Cardiac septum (tissue), 1 donor: ENCODE measurements around the gene EPG5. TPM values are rescaled to one million over a fixed set of nuclear protein-coding genes. Genes with fewer than 3 reads are reported as not detected.
"Not testable (repeated sequence)": the region's sequence is repeated elsewhere in the genome, so short reads cannot be mapped to it uniquely, and the experiment has no call there.

Source experiments
- DNase-seq: peaks from one replicate; pipeline ENCODE4 v3.0.0-alpha.2; 2020; ENCODE audit warnings: low spot score
- intact Hi-C: fragments of 100-400 bp; cut with DNase I; formaldehyde crosslinking; loops from one replicate; pipeline ENCODE4 v1.14.0; 2022
- total RNA-seq: library from RNA; stranded (reverse); fragmentation: NEBNext Ultra II Directional; extraction: Animal tissue kit (Norgen Biotek cat#: 25700); gene quantifications from one replicate; pipeline ENCODE4 v1.2.1, GENCODE V29; 2021
- donor health status: DM: no; HTN: no; CAD: no.

EPG5 gene
- total RNA-seq, 1 donor from 2014 or later = 16.7 TPM

- intact Hi-C loops = no loop called here
- DNase-seq = no peak
Observed at GRCh38 chr18:45984546-45985235, 17.6 kb upstream of the EPG5 start.

GRCh38 chr18:45981821-45982220 lies 14.7 kb upstream of the EPG5 start:
- DNase-seq = no peak
- intact Hi-C loops = no loop called here

- intact Hi-C loops = no loop called here
- DNase-seq = no peak
Observed at GRCh38 chr18:45980229-45980628, 13.1 kb upstream of the EPG5 start.

GRCh38 chr18:45978084-45978483 lies 11.0 kb upstream of the EPG5 start:
- intact Hi-C loops = loop anchor here (10.0 kb wide), 1 partner anchor 313 kb away; no protein-coding TSS in a partner anchor
- DNase-seq = no peak

GRCh38 chr18:45976974-45977373 lies 9.8 kb upstream of the EPG5 start:
- DNase-seq = no peak
- intact Hi-C loops = loop anchor here (10.0 kb wide), 1 partner anchor 312 kb away; no protein-coding TSS in a partner anchor

GRCh38 chr18:45976566-45976965 lies 9.4 kb upstream of the EPG5 start:
- intact Hi-C loops = loop anchor here (10.0 kb wide), 1 partner anchor 312 kb away; no protein-coding TSS in a partner anchor
- no peak for DNase-seq

- intact Hi-C loops = loop anchor here (5.0 to 10.0 kb wide), 2 partner anchors 282 to 309 kb away; no protein-coding TSS in a partner anchor
- DNase-seq = no peak
Observed at GRCh38 chr18:45974088-45974536, 7.0 kb upstream of the EPG5 start.

GRCh38 chr18:45964913-45965312 lies 2.2 kb downstream of the EPG5 start:
- intact Hi-C loops = loop anchor here (5.0 kb wide), 1 partner anchor 107 kb away; the partner anchor contains the start of gene PSTPIP2

GRCh38 chr18:45962866-45963265 lies 4.3 kb downstream of the EPG5 start:
- intact Hi-C loops = no loop called here
- DNase-seq = no peak

More at GRCh38 chr18:45964913-45965312, 2.2 kb downstream of the EPG5 start:
- not testable (repeated sequence) for DNase-seq

GRCh38 chr18:45962461-45962860 lies 4.7 kb downstream of the EPG5 start:
- intact Hi-C loops = no loop called here
- DNase-seq = no peak

- intact Hi-C loops, DNase-seq: not testable (repeated sequence)
Observed at GRCh38 chr18:45959484-45959883, 7.6 kb downstream of the EPG5 start.

GRCh38 chr18:45958730-45959129 lies 8.4 kb downstream of the EPG5 start:
- DNase-seq = no peak
- intact Hi-C loops = no loop called here

GRCh38 chr18:45958027-45958426 lies 9.1 kb downstream of the EPG5 start:
- intact Hi-C loops = no loop called here
- no peak for DNase-seq

GRCh38 chr18:45957100-45957499 lies 10.0 kb downstream of the EPG5 start:
- intact Hi-C loops = no loop called here
- no peak for DNase-seq

- intact Hi-C loops = no loop called here
- DNase-seq = no peak
Observed at GRCh38 chr18:45954070-45954934, 12.8 kb downstream of the EPG5 start.

- no peak for DNase-seq
- intact Hi-C loops = no loop called here
Observed at GRCh38 chr18:45951016-45951714, 16.0 kb downstream of the EPG5 start.

- intact Hi-C loops = no loop called here
Observed at GRCh38 chr18:45945669-45946068, 21.5 kb downstream of the EPG5 start.

GRCh38 chr18:45940724-45941123 lies 26.4 kb downstream of the EPG5 start:
- DNase-seq = no peak
- intact Hi-C loops = no loop called here

More at GRCh38 chr18:45945669-45946068, 21.5 kb downstream of the EPG5 start:
- no peak for DNase-seq

- no peak for DNase-seq
- intact Hi-C loops = no loop called here
Observed at GRCh38 chr18:45939236-45939635, 27.9 kb downstream of the EPG5 start.

- DNase-seq = no peak
- intact Hi-C loops = no loop called here
Observed at GRCh38 chr18:45938488-45938935, 28.6 kb downstream of the EPG5 start.
